CD4-positive, alpha-beta T cell treated with Interleukin-17A for 1 hour (primary cell): ENCODE results near the gene CPEB3.
"Not testable (repeated sequence)": the region's sequence is repeated elsewhere in the genome, so short reads cannot be mapped to it uniquely, and the experiment has no call there.

Experiments
- DNase-seq: peaks from one replicate; pipeline ENCODE4 v3.0.0-alpha.2; 2020

CPEB3 gene

DNA sequence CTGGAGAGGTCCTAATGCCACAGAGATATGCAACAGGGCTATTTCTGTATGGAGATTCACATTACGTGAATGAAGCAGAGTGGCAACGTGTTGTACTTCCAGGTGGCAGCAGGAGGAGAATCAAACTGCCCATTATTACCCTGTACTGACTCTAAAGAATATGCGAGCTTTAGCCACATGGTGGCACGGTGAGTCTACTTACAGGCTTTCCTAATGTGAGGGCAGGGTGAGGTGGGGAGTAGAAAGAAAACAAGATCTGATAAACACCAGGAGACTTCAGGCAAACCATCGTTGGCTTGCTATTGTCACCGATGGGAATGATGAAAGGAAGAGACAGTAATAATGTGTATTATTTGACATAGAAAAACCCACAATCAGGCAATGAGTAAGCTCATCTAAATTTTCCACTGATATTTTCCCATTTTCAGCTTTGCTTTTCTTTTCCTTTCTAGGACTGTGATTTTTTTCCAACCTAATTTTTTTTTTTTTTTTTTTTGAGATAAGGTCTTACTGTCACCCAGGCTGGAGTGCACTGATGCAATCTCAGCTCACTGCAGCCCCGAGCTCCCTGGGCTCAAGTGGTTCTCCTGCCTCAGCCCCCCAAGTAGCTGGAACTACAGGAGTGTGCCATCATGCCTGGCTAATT is 203.0 kb downstream of the CPEB3 start:
- DNase-seq: peak; percentile 67

DNA sequence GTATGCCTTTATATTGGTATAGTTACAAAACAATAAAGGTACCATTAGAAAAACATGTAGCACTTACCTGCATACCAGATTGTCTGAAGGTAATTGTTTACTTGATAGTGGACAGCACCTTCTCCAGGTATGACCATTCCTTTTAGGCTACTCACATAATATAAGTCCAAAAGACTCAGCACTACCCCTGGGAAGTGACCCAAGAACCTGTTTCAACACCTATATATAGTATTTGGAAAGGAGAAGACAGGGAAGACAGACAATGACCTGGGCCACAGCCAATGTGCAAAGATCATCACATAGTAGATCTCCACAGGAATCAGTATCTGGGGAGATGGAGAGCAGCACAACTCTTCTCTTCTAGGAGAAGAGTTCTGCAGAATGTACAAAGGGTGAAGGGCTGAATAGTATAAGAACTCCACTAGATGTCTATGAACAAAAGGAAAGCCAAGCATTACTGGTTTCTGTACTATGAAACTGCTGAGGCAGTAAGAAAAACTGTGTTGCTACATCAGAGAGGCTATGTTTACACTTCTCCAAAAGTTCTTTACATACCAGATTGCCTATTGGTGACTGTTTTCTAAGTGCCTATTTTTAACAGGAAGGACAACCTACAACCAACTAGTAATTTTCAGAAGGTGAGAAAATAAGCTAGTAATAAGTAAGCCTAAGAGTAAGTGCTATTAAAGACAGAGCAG is 208.1 kb downstream of the CPEB3 start:
- no peak for DNase-seq

DNA sequence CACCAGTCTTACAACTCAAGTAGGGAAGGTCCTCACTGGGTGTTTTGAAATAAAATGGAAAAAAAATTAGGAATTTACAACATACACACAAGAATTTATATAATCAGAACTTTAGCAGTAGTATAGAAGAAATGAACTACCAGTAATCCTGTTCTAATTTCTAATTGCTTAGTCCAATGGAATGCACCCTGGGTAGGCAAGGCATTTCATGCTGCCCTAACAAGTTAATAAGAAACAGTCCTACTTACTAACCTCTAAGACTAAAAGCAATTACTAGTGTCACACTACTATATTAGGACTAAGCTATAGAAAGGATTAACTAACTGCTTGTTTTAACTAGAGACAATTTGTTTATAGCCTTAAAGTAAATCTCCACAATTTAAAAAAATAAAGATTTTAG is 209.2 kb downstream of the CPEB3 start:
- DNase-seq: no peak

DNA sequence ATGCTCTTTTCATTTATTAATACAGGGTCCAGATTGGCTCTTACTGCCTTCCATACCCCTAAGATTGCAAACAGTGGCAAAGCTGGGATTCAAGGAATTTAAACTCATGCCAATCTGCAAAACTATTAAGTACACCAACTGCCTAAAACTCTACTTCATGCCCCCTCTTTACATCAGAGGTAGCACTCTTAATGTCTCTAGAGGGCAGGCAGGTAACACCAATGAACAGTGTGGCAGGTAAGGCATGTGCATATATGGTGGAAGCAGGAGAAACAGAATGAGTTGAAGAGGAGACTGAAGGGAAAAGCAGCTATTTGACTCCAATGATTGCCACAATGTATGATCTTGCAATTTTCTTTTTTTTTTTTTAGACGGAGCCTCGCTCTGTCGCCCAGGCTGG is 210.6 kb downstream of the CPEB3 start:
- DNase-seq: no peak

DNA sequence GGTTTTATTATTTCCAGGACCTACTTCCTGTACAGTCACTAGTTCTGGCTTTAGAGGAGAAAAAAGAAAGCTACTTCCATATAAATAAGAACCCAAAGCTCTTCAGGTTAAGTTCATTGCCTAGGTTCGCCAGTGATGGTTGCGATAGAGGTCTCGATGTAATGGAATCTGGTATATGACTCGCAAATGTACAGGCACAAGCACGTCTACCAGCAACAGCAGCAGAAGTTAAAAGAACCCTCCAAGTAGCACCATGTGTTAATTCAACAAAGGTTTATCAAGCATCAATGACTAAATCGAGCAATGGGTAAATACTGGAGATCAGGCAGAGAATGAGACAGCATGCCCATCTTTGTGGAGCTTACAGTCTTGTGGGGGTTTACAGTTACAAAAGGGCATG is 211.9 kb downstream of the CPEB3 start:
- DNase-seq: no peak

DNA sequence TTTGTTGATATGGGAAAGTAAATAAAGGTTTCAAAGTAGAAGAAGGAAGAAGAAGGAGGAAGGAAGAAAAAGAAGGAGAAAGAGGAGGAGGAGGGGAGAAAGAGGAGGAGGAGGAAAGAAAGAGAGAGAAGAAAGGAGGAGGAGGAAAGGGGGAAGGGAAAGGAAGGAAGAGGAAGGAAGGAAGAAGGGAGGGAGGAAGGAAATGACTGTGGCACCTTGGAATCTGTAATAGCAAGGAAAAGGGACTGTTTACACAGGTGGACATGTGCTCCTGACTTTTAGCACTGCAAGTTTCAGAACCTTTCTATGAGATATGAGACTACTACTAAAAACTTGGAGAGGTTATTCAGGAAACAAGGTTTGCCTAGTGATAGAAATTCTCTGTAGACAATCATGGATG is 214.2 kb downstream of the CPEB3 start:
- no peak for DNase-seq

DNA sequence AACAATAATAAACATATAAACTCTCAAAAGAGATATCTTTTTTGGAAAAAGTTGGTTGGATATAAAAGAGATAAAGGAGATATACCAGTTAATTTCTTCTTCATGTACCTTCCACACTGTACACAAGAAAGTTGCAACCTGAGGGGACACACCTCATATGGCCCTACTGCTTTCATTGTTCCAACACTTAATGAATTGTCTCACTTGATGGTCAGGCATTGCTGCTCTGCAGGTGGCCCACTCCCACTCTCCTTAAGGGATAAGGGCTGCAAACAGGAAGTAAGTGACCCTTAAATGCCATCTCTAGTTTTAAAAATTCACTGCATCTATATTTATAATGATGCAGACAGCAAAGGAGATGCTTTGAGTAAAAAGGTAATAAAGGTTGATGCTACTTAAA is 215.0 kb downstream of the CPEB3 start:
- DNase-seq: no peak

DNA sequence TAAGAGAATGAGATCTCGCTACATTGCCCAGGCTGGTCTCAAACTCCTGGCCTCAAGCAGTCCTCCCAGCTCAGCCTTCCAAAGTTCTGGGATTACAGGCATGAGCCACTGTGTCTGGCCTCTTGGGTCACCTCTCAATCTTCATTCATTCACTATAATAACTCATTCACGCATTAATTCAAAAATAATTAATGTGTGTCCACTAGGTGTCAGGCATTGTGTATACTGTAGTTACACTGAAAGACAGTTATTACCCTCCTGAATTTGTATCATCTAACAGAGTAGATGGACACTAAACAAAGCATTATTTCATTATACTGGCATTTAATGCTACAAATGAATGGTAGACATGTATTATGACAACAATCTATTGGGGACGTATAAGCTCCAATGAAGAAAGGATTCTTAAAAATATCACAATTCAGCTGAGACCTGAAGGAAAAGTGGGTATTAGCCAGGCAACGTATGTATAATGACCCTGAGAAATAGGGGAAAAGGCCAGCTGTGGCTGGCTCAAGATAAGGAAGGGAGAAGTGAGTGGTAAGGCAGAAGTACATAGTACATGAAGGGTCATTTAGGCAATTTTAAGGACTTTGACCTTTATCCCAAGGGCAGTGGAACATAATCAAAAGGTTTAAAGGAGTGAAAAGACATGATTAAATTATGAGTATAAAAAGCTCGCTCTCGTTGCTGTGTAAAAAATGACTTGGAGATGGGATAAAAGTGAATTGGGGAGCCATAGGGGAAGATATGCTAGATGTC is 216.6 kb downstream of the CPEB3 start:
- DNase-seq: no peak

DNA sequence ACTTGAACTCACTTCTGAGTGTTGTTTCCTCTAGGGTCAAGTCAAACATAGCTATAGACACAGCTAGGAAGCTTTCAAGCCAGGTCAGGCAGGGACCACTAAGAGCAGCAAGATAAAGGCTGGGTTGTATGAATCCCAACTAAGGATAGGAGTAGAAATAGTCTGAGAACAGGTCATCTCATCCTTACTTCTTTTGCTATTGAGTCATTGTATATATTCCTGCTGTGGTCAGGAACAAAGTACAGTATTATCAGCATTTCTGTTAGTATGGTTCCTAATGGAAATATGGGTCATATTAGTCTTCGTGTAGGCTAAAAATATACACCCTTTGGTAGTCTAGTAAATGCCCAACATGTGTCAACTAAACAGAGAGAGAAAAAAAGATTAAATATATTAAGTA is 222.0 kb downstream of the CPEB3 start:
- DNase-seq: no peak

DNA sequence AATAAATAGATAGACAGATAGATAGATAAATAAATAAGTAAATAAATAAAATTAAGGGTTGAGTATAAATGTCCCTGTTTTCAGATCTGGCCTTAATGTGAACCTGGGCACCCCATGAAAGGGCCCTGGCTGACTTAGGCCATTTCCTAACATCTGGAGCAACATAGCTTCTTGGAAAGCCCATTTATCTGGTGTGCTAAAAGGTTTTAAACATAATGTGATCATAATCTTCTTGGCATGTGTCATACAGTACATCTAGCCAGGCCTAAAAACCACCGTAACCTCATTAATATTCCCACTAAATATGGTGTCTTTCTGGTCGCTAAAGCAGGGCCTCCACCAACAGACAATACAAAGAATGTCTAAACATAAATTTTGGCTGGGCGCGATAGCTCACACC is 224.5 kb downstream of the CPEB3 start:
- DNase-seq: no peak

DNA sequence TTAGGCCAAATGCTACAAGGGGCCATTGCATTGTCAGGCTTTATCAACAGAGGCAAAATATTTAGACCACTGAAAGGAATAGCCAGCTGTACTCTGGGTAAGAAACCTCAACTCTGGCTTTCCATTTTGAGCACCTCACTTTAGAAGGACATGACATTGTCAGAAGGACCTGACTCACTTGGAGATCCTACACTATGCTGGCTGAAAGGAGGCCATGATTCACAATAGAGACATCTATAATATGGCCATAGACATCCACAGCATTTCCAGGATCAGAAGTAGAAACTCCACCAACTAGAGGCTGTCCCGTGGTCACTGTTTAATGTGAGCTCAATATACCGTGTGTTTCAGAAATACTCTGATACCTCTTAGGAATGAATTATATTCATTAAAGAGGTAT is 226.4 kb downstream of the CPEB3 start:
- no peak for DNase-seq

DNA sequence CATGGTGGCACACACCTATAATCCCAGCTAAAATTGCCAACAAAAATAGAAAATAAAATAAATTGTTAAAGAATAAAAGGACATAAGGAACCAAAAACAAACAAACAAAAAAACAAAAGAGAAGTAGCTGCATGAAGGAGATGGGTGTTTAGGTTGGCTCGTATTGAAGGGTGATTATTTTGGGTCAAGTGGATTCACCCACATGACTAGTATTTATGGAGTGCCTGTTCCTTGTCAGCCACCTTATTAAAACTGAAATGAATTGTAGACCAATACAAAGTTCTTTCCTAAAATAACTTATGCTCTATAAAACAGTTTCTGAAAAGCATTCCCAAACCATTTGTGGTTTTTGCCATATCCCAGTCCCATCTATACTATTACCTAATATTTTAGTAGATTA is 228.6 kb downstream of the CPEB3 start:
- DNase-seq: no peak

DNA sequence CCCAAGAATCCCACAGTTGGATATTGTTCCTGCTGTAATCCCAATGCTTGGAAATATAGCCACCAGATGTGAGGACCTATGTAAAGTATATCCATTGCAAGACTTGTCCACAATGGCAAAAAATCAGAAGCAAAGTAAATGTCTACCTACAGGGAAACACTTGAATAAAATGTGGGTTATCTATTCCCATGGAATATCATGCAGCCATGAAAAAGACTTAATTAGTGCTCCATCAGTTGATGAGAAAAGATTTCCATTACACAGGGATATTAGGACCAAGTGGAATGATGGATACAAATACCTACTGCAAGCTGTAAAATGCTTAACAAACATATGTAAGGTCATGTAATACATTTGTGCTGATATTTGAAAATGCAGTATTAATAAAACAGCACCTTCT is 236.1 kb downstream of the CPEB3 start:
- no peak for DNase-seq

DNA sequence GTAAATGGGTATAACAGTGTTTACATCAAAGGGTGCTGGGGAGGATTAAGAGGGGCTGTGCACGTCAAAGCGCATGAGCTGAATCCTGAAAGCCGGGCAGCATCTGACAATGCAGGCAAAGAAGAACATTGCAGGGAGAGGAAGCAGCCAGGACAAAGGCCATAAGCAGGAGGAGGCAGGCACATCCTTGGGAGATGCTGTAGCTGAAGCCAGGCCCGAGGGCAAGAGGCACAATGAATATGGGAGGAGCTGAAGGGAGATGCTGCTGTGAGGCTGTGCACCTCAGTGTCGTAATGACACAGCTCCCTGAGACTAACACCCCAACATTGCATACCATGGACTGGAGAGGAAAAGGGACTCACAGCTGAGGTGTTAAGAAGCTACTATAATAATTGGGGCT is 238.1 kb downstream of the CPEB3 start:
- DNase-seq: no peak

DNA sequence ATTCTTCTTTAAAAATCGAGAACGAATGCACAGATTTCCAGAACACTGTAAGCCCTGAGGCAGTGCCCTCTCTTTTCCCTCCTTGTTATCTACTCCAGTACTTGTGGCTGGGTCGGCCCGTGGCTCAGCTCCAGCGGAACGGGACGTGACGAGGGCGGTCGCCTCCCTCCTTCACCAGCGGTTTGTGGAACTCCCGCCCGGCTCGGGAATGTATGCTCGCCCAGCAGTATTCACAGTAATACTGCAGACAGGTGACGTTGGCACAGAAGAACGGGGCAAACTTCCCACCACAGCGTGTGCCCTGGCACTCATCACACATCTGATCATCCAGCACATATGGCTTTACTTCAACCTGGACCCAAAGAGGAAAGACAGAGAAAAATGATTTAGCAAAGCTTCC is 238.8 kb downstream of the CPEB3 start:
- no peak for DNase-seq

DNA sequence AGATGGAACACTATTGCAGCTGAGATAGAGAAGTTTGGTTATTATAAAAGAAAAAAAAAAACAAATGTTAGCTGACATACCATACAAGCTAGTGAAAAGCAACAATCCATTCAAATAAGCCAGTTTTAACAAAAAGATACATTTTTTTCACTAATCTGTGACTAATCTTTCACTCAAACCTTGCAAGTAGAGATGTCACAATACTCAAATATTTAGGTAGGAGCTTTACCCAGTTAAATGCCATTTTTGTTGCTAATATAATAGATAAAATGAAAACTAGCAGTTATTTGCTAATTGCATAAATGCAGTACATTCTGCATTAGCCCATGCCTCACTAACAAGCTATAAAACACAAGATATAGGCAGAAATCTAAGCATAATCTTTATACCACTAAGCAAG is 243.7 kb downstream of the CPEB3 start:
- no peak for DNase-seq

DNA sequence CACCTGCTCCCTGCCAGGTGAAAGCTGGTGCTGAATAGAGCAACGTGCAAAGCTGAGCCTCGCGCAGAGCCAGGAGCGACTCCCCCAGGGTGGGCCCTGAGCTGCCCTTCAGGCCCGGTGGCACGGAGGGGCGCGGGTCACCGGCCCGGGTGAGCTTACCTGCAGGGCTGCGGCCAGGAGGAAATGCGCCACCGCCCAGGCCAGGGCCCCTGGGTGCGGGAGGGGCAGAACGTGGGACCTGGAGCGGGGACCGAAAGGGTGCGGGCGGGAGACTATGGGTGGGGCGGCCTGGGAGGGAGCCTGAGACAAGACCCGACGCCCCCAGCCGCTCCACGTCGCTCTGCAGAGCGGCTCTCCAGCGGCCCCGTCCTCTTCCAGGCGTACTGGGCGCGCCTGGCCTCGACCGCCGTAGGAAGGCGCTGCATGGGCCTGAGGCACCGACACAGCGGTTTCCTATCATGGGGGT is 245.2 kb downstream of the CPEB3 start:
- no peak for DNase-seq

DNA sequence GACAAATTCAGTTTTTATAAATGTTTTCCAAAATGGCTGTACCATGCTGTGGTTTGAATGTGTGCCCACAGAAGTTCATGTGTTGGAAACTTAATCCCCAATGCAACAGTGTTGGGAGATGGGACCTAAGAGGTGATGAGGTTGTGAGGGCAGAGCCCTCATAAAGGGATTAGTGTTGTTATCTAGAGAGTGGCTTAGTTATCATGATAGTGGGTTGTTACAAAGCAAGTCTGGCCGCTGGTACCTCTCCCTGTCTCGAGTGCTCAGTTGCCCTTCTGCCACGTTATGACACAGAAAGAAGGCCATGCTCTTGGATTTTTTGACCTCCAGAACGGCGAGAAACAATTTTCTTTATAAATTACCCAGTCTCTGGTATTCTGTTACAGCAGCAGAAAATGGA is 248.3 kb downstream of the CPEB3 start:
- no peak for DNase-seq

DNA sequence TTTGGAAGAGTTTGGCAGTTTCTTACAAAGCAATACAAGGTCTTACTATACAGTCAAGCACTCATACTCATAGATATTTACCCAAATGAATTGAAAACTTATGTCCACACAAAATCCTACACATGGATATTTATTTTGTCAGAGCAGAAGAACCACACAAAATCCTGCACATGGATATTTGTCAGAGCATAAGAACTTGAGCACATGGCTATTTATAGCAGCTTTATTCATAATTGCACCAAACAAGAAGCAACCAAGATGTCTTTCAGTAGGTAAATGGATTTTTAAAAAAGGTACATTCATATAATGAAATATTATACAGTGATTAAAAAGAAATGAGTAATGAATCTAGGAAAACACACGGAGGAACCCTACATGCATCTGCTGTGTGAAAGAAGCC is 251.9 kb downstream of the CPEB3 start:
- DNase-seq: no peak

DNA sequence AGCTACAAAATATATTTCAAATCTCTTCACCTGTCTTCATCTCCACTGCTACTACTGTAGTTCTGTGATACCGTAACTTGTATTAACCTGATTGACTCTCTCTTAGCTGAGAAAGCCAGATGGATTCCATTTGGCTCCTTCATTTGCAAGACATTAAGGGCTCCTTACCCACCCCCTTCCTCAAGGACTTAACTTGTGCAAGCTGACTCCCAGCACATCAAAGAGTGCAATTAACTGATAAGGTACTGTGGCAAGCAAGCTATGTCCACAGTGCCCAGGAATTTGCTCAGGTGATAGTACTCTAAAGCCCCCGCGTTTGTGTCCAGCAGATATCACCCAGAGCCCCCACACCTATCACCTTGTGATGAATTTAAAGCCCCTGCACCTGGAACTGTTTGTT is 257.8 kb downstream of the CPEB3 start:
- DNase-seq: not testable (repeated sequence)

DNA sequence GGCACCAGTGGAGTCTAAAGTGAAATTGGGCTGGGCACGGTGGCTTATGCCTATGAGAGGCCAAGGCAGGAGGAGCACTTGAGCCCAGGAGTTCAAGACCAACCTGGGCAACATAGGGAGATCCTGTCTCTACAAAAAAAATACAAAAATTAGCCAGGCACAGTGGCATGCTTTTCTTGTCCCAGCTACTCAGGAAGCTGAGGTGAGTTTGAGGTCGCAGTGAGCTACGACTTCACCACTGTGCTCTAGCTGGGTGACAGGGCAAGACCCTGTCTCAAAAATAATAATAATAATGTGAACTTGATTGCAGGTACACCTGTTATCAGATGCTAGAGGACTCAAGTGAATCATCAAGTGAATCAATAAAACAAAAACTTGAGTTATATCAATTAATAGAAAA is 259.3 kb downstream of the CPEB3 start:
- no peak for DNase-seq

DNA sequence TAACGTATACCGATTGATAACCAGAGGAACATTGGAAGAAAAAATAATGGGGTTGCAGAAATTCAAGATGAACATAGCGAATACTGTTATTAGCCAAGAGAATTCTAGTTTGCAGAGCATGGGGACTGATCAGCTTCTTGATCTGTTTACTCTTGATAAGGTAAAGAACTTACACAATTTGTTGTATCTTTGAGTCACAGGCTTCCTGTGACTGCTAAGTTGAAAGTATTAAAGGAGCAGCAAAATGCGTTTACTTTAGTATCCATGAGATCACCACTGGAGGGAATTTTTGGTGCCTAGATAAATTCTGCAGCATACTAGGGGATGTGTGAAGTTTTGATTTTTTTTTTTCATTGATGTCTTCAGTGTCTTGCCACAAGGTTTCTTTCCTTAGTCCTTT is 263.7 kb downstream of the CPEB3 start:
- no peak for DNase-seq

DNA sequence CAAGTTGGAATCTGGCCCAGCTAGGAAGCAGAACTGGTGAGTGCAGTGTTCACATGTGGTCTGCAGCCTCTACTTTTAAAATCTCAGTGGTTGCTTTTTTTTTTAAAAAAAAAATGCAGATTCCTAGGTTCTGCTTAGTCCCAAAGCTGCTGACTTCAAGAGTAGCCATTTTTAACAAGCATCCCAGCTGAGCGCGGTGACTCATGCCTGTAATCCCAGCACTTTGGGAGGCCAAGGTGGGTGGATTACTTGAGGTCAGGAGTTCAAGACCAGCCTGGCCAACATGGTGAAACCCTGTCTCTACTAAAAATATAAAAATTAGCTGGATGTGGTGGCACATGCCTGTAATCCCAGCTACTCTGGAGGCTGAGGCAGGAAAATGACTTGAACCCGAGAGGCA is 265.5 kb downstream of the CPEB3 start:
- not testable (repeated sequence) for DNase-seq

DNA sequence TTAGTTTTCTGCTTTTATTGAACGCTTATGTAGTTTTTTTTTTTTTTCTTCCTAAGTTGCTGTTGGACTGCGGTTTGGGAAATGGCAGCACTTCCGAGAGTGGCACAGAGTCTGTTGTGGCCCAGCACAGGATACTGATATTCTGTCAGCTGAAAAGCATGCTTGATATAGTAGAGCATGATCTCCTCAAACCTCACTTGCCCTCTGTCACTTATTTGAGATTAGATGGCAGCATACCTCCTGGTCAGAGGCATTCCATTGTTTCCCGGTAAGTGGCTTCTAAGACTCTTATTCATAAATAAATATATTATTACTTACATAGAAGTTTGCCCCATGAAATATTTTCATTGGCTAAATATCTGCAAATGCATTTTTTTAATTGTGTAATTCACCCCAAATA is 266.2 kb downstream of the CPEB3 start:
- DNase-seq: no peak
